CD4-positive, alpha-beta memory T cell (primary cell): ENCODE results near the gene TEDC1. TPM values are rescaled to one million over a fixed set of nuclear protein-coding genes. Genes with fewer than 3 reads are reported as not detected.

ENCODE experiments used
- CTCF ChIA-PET: fragments of 350-600 bp; sonication (Branson Sonifier 250); formaldehyde crosslinking; loops from one replicate; lab custom pipeline; 2021; ENCODE audit warnings: inconsistent platforms; ENCODE audit not compliant: partially characterized antibody; lab: Charles Lee
- POLR2A ChIA-PET: fragments of 350-600 bp; sonication (Branson Sonifier 250); formaldehyde crosslinking; loops from one replicate; lab custom pipeline; 2021; ENCODE audit not compliant: partially characterized antibody; lab: Charles Lee
- DNase-seq, 5 donors: peaks; one replicate each; pipeline versions ENCODE4 v3.0.0 to v3.0.0-alpha.2; 2020 to 2022; ENCODE audit warnings: mixed read lengths in 1 of 5
- H3K27ac ChIP-seq: one replicate; pipeline ENCODE4 v1.7.0; 2013; ENCODE audit warnings: low read depth, low read length
- H3K27me3 ChIP-seq: 2 replicates; pipeline ENCODE4 v1.7.0; 2013; ENCODE audit warnings: mild to moderate bottlenecking, low read length, moderate library complexity; ENCODE audit not compliant: insufficient read depth
- H3K36me3 ChIP-seq: 2 replicates; pipeline ENCODE4 v1.7.0; 2013; ENCODE audit warnings: mild to moderate bottlenecking, low read length, moderate library complexity; ENCODE audit not compliant: insufficient read depth
- H3K4me1 ChIP-seq: 2 replicates; pipeline ENCODE4 v1.7.0; 2013; ENCODE audit warnings: mild to moderate bottlenecking, low read length, moderate library complexity; ENCODE audit not compliant: insufficient read depth
- H3K4me3 ChIP-seq, 2 donors: one replicate each; pipeline ENCODE4 v1.7.0; 2013; ENCODE audit warnings: low read length in 2 of 2, mild to moderate bottlenecking in 1 of 2
- H3K9me3 ChIP-seq, 2 donors: one replicate each; pipeline ENCODE4 v1.7.0; 2013; ENCODE audit warnings: low read length in 2 of 2, control low read depth in 1 of 2; ENCODE audit not compliant: control insufficient read depth in 1 of 2
- H3K27ac Mint-ChIP-seq, 7 donors: one replicate each; pipeline ENCODE4 v1.8.0; 2020 to 2021; ENCODE audit warnings: mixed read lengths in 7 of 7, mild to moderate bottlenecking in 6 of 7, inconsistent platforms in 3 of 7, moderate library complexity in 3 of 7
- H3K27me3 Mint-ChIP-seq, 2 donors: one replicate each; pipeline ENCODE4 v1.8.0; 2020 to 2021; ENCODE audit warnings: mixed read lengths in 2 of 2
- H3K36me3 Mint-ChIP-seq, 2 donors: one replicate each; pipeline ENCODE4 v1.8.0; 2020 to 2021; ENCODE audit warnings: mixed read lengths in 2 of 2, inconsistent platforms in 1 of 2, mild to moderate bottlenecking in 1 of 2
- H3K4me1 Mint-ChIP-seq, 4 donors: one replicate each; pipeline ENCODE4 v1.8.0; 2020 to 2021; ENCODE audit warnings: mixed read lengths in 4 of 4, mild to moderate bottlenecking in 1 of 4
- H3K4me3 Mint-ChIP-seq, 8 donors: one replicate each; pipeline ENCODE4 v1.8.0; 2020 to 2021; ENCODE audit warnings: mixed read lengths in 8 of 8, mild to moderate bottlenecking in 7 of 8, moderate library complexity in 6 of 8, inconsistent platforms in 3 of 8
- H3K9me3 Mint-ChIP-seq, 8 donors: one replicate each; pipeline ENCODE4 v1.8.0; 2020 to 2021; ENCODE audit warnings: mixed read lengths in 8 of 8, mild to moderate bottlenecking in 5 of 8, inconsistent platforms in 3 of 8, moderate library complexity in 1 of 8
- intact Hi-C: fragments of 100-400 bp; cut with micrococcal nuclease; formaldehyde crosslinking; loops from one replicate; pipeline ENCODE4 v1.15.1; 2023
- polyA plus RNA-seq, 2 donors: library from polyadenylated mRNA; unstranded; fragments of 300-500 nt; fragmentation: Illumina TruSeq; gene quantifications; one replicate each; pipeline ENCODE4 v1.2.3, GENCODE V29; 2021
- total RNA-seq, 2 experiments: library from RNA; stranded (reverse); gene quantifications; one replicate each; pipeline ENCODE4 v1.2.3, GENCODE V29; 2021

TEDC1 gene
- total and polyA plus RNA-seq, 4 experiments from 2014 or later, result 10.2 to 30.2 (median 17.9) TPM

DNA sequence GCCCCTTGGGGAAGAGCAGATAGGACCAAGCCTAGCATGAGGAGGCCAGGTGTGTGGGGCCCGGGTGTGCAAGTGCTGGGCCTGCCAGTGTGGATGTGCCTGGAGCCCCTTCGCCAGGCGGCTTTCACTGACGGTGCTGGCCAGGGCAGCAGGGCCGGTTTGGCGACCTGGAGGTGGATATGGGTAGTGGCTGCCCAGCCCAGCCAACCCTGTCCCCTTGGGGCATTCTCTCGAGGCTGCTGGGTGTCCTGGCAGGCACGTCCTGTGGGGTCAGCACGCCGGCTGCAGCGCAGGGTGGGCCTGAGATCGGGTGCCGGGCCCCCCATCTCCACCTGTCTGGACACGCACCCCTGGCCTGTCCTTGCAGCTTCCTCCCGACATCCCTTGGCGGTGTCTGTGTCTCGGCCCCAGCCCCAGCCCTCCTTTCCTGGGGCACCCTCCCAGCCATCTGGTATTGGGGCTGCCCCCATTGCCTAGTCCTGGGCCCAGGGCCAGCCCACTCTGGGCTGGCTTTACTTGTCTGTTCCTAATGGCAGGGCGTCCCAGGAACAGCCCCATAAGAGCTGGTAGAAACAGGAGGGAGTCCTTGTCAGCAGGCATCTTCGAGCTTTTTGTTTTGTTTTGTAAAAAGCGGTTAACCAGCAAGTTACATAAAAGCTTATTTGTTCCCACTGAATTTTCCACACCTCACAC lies 23.7 kb upstream of the TEDC1 start:
- no peaks in the 10 kb centered on the region for H3K36me3 ChIP-seq
- H3K36me3 Mint-ChIP-seq, result peaks cover 0 to 12% of the 10 kb centered on the region in 2 donors
- no peaks in the 10 kb centered on the region for H3K4me1 ChIP-seq
- H3K27me3 ChIP-seq, result no peaks in the 10 kb centered on the region
- DNase-seq, result no peak
- no peaks in the 10 kb centered on the region for H3K9me3 Mint-ChIP-seq
- CTCF ChIA-PET, result interaction anchor here (1.2 to 1.6 kb wide), 2 partner anchors 14 to 23 kb away, joined by 5 to 7 read pairs; no protein-coding TSS in a partner anchor
- H3K27ac ChIP-seq, result no peak overlapping the region
- no peak overlapping the region for H3K27ac Mint-ChIP-seq
- POLR2A ChIA-PET, result no interaction called here
- H3K4me1 Mint-ChIP-seq, result no peaks in the 10 kb centered on the region
- H3K4me3 Mint-ChIP-seq, result no peak overlapping the region
- no peak overlapping the region for H3K4me3 ChIP-seq
- intact Hi-C loops, result no loop called here
- H3K9me3 ChIP-seq, result no peaks in the 10 kb centered on the region
- H3K27me3 Mint-ChIP-seq, result no peaks in the 10 kb centered on the region

DNA sequence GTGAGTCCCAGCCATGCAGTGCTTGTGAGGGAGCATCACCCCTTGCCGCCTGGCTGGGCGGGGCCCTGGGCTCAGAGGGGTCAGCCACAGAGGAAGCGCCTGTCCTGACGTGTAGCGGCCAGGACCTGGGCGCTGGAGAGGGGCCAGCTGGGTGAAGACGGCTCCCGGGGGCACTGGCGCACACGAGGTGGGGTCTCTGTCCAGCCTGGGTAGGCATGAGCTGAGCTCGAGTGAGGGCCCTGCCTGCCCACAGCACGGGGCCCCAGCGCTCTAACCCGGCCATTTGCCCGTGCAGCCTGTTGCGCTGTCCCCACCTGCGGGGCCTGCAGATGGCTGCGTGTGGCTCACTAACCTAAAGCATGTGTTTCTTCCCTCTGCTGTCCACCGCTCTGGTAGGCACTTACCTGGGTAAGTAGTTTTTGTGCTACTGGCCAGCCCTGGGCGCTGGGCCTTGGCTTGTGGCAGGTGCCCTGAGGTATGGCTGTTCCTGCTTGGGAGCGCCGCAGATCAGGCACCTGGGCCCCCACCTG lies 23.0 kb upstream of the TEDC1 start:
- H3K27ac ChIP-seq, result no peak overlapping the region
- Mint-ChIP-seq H3K27ac (no peak overlapping the region), H3K27me3 (no peaks in the 10 kb centered on the region), H3K36me3 (peaks cover 0 to 10% of the 10 kb centered on the region in 2 donors), H3K4me1 (no peaks in the 10 kb centered on the region), H3K9me3 (no peaks in the 10 kb centered on the region), H3K4me3 (no peak overlapping the region)
- H3K36me3 ChIP-seq, result no peaks in the 10 kb centered on the region
- intact Hi-C loops, result no loop called here
- ChIA-PET POLR2A (interaction anchor here (6.3 kb wide), 1 partner anchor 22 kb away, joined by 47 read pairs; the partner anchor contains the start of gene TEDC1), CTCF (interaction anchor here (1.2 to 1.6 kb wide), 2 partner anchors 13 to 22 kb away, joined by 5 to 7 read pairs; no protein-coding TSS in a partner anchor)
- DNase-seq, result no peak
- no peak overlapping the region for H3K4me3 ChIP-seq
- peaks cover 3% of the 10 kb centered on the region for H3K4me1 ChIP-seq
- no peaks in the 10 kb centered on the region for H3K9me3 ChIP-seq
- H3K27me3 ChIP-seq, result no peaks in the 10 kb centered on the region

DNA sequence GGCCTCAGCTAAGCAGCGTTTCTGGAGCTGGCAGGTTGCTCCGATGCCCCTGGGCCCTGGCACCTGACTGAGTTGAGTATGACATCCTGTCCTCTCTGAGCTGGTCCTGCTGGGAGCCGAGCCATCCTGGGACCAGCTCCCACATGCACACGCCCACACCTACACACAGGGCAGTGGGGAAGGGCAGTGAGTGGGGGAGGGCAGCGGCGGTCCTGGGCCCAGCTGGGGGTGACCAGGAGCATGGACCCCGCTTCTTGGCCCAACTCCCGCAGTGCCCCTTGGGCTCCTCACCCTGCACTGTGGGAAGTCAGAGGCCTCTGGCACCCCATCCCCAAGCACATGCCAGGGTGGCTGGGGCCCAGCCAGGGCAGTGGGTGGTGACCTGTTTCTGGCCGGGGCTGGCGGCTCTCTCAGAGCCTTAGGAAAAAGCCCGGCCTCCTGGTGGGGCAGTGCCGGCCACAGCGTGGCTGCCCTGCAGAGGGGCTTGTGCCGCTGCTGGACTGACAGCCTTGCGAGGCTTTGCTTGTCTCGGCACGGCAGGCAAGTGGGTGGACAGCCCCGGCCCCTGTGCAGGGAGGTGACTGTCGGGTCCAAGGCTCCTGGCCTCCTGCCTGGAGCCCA lies 22.3 kb upstream of the TEDC1 start:
- Histone ChIP-seq H3K4me3 (no peak overlapping the region), H3K27ac (no peak overlapping the region), H3K27me3 (no peaks in the 10 kb centered on the region), H3K9me3 (no peaks in the 10 kb centered on the region), H3K36me3 (no peaks in the 10 kb centered on the region), H3K4me1 (peaks cover 8% of the 10 kb centered on the region)
- CTCF ChIA-PET, result interaction anchor here (1.2 to 1.6 kb wide), 2 partner anchors 12 to 21 kb away, joined by 5 to 7 read pairs; no protein-coding TSS in a partner anchor
- no peak for DNase-seq
- H3K27ac Mint-ChIP-seq, result no peak overlapping the region
- H3K9me3 Mint-ChIP-seq, result no peaks in the 10 kb centered on the region
- intact Hi-C loops, result no loop called here
- H3K4me1 Mint-ChIP-seq, result peaks cover 0 to 4% (median under 1%) of the 10 kb centered on the region in 4 donors
- no peaks in the 10 kb centered on the region for H3K27me3 Mint-ChIP-seq
- POLR2A ChIA-PET, result interaction anchor here (6.3 kb wide), 1 partner anchor 21 kb away, joined by 47 read pairs; the partner anchor contains the start of gene TEDC1
- no peak overlapping the region for H3K4me3 Mint-ChIP-seq
- H3K36me3 Mint-ChIP-seq, result peaks cover 0 to 5% of the 10 kb centered on the region in 2 donors

DNA sequence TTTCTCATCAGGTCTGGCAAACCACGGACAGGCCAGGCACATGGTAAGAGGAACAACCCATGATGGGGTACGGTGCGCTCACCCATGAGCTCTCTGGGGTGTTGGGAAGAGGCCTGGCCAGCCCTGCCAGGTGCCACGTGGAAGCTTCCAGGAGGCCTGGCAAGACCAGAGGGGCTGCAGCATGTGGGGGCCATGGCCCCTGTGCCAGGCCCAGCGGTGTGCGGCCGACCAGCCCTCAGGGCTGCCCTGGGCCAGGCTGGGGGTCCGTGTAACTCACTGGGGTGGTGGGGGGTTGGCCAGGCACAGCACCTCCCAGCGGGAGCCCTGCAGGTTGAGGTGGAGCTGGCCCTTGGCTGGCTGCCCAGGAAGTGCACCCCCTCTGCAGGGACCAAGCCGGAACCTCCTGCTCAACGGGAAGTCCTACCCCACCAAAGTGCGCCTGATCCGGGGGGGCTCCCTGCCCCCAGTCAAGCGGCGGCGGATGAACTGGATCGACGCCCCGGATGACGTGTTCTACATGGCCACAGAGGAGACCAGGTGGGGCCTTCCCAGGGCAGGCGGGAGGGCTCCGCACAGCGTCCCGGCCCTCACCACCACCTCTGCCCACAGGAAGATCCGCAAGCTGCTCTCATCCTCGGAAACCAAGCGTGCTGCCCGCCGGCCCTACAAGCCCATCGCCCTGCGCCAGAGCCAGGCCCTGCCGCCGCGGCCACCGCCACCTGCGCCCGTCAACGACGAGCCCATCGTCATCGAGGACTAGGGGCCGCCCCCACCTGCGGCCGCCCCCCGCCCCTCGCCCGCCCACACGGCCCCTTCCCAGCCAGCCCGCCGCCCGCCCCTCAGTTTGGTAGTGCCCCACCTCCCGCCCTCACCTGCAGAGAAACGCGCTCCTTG lies 21.3 kb upstream of the TEDC1 start:
- no peak overlapping the region for H3K4me3 Mint-ChIP-seq
- H3K9me3 Mint-ChIP-seq, result no peaks in the 10 kb centered on the region
- H3K27ac Mint-ChIP-seq, result no peak overlapping the region
- H3K36me3 ChIP-seq, result no peaks in the 10 kb centered on the region
- no peak overlapping the region for H3K4me3 ChIP-seq
- H3K9me3 ChIP-seq, result no peaks in the 10 kb centered on the region
- ChIA-PET CTCF (interaction anchor here (1.0 to 1.3 kb wide), 3 partner anchors 11 to 99 kb away, joined by 3 read pairs; no protein-coding TSS in a partner anchor), POLR2A (interaction anchor here (1.2 to 6.3 kb wide), 2 partner anchors 12 to 20 kb away, joined by 4 to 47 read pairs; partner anchors contain the start of gene TEDC1)
- H3K4me1 ChIP-seq, result peaks cover 11% of the 10 kb centered on the region
- no peaks in the 10 kb centered on the region for H3K27me3 ChIP-seq
- H3K27ac ChIP-seq, result no peak overlapping the region
- no peaks in the 10 kb centered on the region for H3K27me3 Mint-ChIP-seq
- peaks cover 0 to 4% (median under 1%) of the 10 kb centered on the region in 4 donors for H3K4me1 Mint-ChIP-seq
- DNase-seq, result no peak
- intact Hi-C loops, result no loop called here
- H3K36me3 Mint-ChIP-seq, result peaks cover 0 to 4% of the 10 kb centered on the region in 2 donors

DNA sequence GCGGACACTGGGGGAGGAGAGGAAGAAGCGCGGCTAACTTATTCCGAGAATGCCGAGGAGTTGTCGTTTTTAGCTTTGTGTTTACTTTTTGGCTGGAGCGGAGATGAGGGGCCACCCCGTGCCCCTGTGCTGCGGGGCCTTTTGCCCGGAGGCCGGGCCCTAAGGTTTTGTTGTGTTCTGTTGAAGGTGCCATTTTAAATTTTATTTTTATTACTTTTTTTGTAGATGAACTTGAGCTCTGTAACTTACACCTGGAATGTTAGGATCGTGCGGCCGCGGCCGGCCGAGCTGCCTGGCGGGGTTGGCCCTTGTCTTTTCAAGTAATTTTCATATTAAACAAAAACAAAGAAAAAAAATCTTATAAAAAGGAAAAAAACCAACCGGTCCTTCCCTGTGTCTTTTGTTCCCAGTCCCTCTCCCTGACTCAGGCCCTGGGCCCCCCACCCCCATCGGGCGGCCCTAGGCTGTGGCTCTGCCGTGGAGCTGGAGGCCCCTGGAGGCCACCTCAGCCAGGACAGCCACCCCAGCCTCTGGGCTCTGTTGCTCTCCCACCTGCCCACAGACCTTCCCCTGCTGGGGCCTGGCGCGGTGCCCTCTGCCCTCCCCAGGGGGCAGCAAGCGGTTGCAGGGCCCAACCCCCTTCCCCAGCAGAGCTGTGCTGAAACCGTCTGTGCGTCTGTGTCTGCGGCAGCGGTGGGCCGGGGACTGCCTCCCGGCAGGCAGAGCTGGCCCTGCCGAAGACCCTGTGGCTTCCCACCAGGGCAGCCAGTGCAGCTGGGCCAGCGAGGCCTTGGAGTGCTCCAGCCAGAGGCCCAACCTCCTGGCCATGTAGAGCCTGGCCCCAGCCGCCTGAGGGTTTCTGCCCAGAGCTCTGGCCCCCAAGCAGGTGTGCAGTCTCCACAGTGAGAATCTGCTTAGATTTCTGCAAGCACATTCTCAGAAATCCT lies 20.4 kb upstream of the TEDC1 start:
- ChIA-PET POLR2A (interaction anchor here (1.2 to 6.3 kb wide), 2 partner anchors 11 to 20 kb away, joined by 4 to 47 read pairs; partner anchors contain the start of gene TEDC1), CTCF (interaction anchor here (1.0 to 1.3 kb wide), 4 partner anchors 10 to 100 kb away, joined by 3 to 4 read pairs (median 3); no protein-coding TSS in a partner anchor)
- Mint-ChIP-seq H3K27ac (no peak overlapping the region), H3K4me3 (no peak overlapping the region), H3K36me3 (peaks cover 0 to 4% of the 10 kb centered on the region in 2 donors), H3K4me1 (peaks cover 0 to 4% (median 2%) of the 10 kb centered on the region in 4 donors), H3K9me3 (peaks cover 0 to under 1% (median 0%) of the 10 kb centered on the region in 8 donors), H3K27me3 (no peaks in the 10 kb centered on the region)
- Histone ChIP-seq H3K27ac (no peak overlapping the region), H3K4me1 (peaks cover 19% of the 10 kb centered on the region), H3K27me3 (no peaks in the 10 kb centered on the region), H3K36me3 (no peaks in the 10 kb centered on the region), H3K4me3 (no peak overlapping the region), H3K9me3 (no peaks in the 10 kb centered on the region)
- intact Hi-C loops, result no loop called here
- DNase-seq, result no peak
